Measurements from ENCODE around the gene OSGEPL1.
"Not testable (repeated sequence)": the region's sequence is repeated elsewhere in the genome, so short reads cannot be mapped to it uniquely, and the experiment has no call there.

The OSGEPL1 gene

GRCh38 chr2:189762551-189763298, at the start of gene OSGEPL1:
TSS of gene OSGEPL1 (minus strand) at chr2:189762792. CDS start at chr2:189761640, 1,152 bp downstream.
- peak; percentile 81 for DNase-seq

GRCh38 chr2:189803431-189803830, 40.8 kb upstream of the OSGEPL1 start:
- no peak for DNase-seq

GRCh38 chr2:189802396-189802912, 39.9 kb upstream of the OSGEPL1 start:
- no peak for DNase-seq

GRCh38 chr2:189799531-189799930, 36.9 kb upstream of the OSGEPL1 start:
- DNase-seq, result no peak

- DNase-seq, result no peak
These were observed 36.4 kb upstream of the OSGEPL1 start for GRCh38 chr2:189799030-189799331.

- no peak for DNase-seq
These were observed 35.9 kb upstream of the OSGEPL1 start for GRCh38 chr2:189798312-189799029.

- no peak for DNase-seq
These were observed 35.3 kb upstream of the OSGEPL1 start for GRCh38 chr2:189797902-189798301.

GRCh38 chr2:189794310-189794709, 31.7 kb upstream of the OSGEPL1 start:
- no peak for DNase-seq

GRCh38 chr2:189791338-189792042, 28.9 kb upstream of the OSGEPL1 start:
- no peak for DNase-seq

- peak; percentile 71 for DNase-seq
These were observed 21.6 kb upstream of the OSGEPL1 start, which contains the start of the genes ORMDL1 and PMS1 for GRCh38 chr2:189783927-189784867. TSS of gene ORMDL1 (minus strand) at chr2:189784339. CDS start at chr2:189782595, 1,744 bp downstream. TSS of gene PMS1 (plus strand) at chr2:189784450. CDS start at chr2:189791810, 7,360 bp downstream.

GRCh38 chr2:189783451-189783926, 20.9 kb upstream of the OSGEPL1 start:
- DNase-seq, result no peak

- no peak for DNase-seq
These were observed 19.7 kb upstream of the OSGEPL1 start for GRCh38 chr2:189782221-189782671.

- DNase-seq, result no peak
These were observed 9.6 kb upstream of the OSGEPL1 start for GRCh38 chr2:189772212-189772611.

- DNase-seq, result no peak
These were observed 8.2 kb upstream of the OSGEPL1 start for GRCh38 chr2:189770590-189771322.

- DNase-seq, result peak; percentile 50
These were observed 1.5 kb upstream of the OSGEPL1 start for GRCh38 chr2:189763908-189764661.

GRCh38 chr2:189762229-189762550, 402 bp downstream of the OSGEPL1 start:
- DNase-seq, result no peak

GRCh38 chr2:189760154-189760553, 2.4 kb downstream of the OSGEPL1 start:
- not testable (repeated sequence) for DNase-seq

GRCh38 chr2:189756311-189756952, 6.2 kb downstream of the OSGEPL1 start:
- DNase-seq, result no peak

GRCh38 chr2:189751080-189751658, 11.4 kb downstream of the OSGEPL1 start:
- no peak for DNase-seq

GRCh38 chr2:189729430-189729829, 33.2 kb downstream of the OSGEPL1 start:
- no peak for DNase-seq
